HG03378 (cell line): ENCODE data around the gene LKAAEAR1.

Experiments
- ATAC-seq: cut with Tn5 transposase; IDR thresholded peaks from one replicate; pipeline ENCODE4 v1.9.1; 2021; ENCODE audit warnings: mild to moderate bottlenecking, moderate library complexity; ENCODE audit not compliant: unreplicated experiment

LKAAEAR1 gene

GRCh38 chr20:64111841-64112641, 27.8 kb upstream of the LKAAEAR1 start:
- ATAC-seq: no peak

- no peak for ATAC-seq
Observed at GRCh38 chr20:64110411-64111068, 26.3 kb upstream of the LKAAEAR1 start.

GRCh38 chr20:64109831-64110391, 25.7 kb upstream of the LKAAEAR1 start:
- ATAC-seq: no peak

DNA sequence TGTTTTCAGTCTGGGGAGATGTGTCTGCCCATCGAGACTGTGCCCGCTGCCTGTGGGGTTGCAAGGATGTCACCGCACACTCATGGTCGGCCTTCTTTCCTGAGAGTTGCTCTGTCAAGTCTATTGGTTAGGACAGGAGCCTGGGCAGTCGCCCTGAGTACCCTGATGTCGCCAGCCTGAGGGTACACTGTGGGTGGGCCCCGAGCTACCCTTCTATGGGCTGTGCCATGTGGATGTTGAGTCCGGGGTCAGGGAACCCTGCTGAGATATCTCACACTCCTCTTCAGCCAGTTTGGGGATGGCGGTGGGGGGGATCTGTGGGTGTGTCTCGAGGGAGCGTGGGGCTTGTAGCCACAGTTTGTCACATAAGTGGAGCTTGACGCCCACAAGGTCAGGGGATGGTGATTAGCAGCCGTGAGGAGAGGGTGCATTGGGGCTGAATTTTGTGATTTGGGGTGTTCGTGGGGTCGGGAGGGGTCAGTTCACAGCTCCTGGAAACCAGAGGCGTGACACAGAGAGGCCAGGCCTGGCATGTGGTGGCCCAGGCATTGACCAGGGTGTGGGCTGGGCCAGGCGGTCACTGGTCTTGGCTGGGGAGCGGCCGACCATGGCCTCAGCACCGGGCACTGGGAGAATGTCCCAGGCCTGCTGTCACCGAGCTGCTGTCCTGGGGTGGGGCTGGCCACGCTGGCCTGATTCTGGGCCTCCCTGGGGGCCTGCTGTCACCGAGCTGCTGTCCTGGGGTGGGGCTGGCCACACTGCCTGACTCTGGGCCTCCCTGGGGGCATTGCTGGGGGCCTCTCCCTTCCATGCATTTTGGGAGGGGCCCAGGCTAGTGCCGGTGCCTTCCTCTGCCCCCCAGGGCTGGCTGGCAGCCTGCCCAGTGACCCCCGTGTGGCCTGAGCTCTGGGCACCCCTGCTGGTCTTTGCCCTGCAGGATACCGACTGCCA, 24.8 kb upstream of the LKAAEAR1 start:
- no peak for ATAC-seq

- ATAC-seq: no peak
Observed at GRCh38 chr20:64107736-64108457, 23.7 kb upstream of the LKAAEAR1 start.

GRCh38 chr20:64106981-64107735, 23.0 kb upstream of the LKAAEAR1 start, which contains the start of gene NPBWR2:
TSS of gene NPBWR2 (minus strand) at chr20:64107565. CDS start at chr20:64106831, 734 bp downstream.
- ATAC-seq: no peak

- ATAC-seq: no peak
Observed at GRCh38 chr20:64106435-64106961, 22.3 kb upstream of the LKAAEAR1 start.

DNA sequence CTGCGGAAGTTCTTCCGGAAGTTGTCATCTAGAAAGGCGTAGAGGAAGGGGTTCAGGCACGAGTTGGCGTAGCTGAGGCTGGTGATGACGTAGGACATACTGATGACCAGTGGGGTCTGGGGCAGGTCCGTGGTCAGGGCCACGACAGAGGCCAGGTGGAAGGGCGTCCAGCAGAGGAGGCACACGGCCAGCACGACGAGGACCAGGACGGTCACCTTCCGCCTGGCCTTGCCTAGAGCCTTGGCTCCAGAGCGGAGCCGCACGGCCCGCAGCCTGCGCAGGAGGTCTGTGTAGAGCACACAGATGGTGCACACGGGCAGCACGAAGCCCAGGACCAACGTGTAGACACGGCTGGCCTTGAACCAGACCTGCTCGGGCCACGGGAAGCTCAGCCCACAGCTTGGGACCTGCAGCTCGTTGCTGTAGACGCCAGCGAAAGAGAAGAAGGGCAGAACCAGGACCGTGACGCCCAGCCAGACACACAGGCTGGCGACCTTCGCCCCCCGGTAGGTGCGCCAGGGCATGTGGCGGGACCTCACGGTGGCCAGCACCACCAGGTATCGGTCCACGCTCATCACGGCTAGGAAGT, 21.7 kb upstream of the LKAAEAR1 start:
- ATAC-seq: no peak

GRCh38 chr20:64104667-64105451, 20.7 kb upstream of the LKAAEAR1 start:
- no peak for ATAC-seq

DNA sequence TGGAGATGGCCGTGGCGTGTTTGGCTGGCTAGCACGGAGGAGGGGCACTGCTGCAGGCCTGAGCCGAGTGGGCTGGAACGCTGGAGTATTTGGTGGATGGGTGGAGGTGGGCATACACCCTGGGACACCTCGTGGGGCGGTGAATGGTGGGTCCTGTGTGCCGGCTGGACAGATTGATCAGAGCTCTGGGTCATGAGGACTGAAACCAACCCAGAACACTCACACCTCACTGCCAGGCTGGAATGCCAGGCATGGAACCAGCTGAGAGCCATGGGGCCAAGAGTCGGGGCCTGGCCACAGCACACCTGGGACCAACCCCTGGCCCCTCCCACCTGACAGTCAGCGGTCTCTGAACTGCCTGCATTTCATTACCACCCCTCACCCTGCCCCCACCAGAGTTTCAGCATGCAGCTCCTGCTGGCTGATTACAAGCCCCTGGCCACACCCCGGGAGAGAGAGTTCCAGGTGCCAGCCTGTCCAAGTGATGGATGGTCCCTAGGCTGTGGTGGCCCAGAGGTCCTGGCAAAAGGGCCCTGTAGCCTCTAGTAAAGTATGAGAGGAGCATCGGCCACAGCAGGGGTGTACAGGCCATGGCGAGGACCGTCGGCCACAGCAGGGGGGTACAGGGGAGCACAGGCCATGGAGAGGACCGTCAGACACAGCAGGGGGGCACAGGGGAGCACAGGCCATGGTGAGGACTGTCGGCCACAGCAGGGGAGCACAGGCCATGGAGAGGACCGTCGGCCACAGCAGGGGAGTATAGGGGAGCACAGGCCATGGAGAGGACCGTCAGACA, 19.9 kb upstream of the LKAAEAR1 start:
- ATAC-seq: no peak

DNA sequence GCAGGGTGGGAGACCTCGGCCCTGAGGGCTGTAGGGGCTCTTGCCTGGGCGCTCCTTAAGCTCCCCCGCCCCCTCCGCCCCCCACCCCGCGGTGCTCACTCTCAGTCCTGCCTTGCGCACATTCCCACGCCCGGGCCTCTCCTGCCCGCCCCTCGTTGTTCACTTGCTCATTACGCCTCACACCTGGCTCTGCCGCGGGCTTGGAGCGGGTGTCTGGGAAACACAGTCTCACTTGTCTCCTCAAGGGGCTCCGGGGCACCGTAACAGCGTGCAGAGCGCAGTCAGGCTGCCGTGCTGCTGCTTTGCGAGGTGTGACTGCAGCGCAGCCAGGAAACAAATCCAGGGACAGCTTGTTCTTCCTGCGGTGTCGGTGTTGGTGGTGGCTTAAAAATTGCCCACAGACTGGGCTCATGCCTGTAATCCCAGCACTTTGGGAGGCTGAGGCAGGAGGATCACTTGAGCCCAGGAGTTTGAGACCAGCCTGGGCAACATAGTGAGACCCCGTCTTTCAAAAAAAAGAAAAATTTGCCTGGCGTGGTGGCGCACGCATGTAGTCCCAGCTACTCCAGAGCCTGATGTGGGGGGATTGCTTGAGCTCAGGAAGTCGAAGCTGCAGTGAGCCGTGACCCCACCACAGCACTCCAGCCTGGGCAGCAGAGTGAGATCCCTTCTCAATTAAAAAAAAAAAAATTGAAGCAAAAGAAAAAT, 18.6 kb upstream of the LKAAEAR1 start:
- no peak for ATAC-seq

- no peak for ATAC-seq
Observed at GRCh38 chr20:64101731-64102621, 17.8 kb upstream of the LKAAEAR1 start.

GRCh38 chr20:64100946-64101688, 16.9 kb upstream of the LKAAEAR1 start:
- no peak for ATAC-seq

- no peak for ATAC-seq
Observed at GRCh38 chr20:64100566-64100888, 16.3 kb upstream of the LKAAEAR1 start.
